GM19455 (cell line): ENCODE results near the gene NR1I3.

ENCODE experiments used
- ATAC-seq: cut with Tn5 transposase; IDR thresholded peaks from one replicate; pipeline ENCODE4 v1.9.1; 2021; ENCODE audit not compliant: unreplicated experiment

NR1I3 gene

GRCh38 chr1:161219078-161219892 is 18.7 kb downstream of the NR1I3 start:
- no peak for ATAC-seq

DNA sequence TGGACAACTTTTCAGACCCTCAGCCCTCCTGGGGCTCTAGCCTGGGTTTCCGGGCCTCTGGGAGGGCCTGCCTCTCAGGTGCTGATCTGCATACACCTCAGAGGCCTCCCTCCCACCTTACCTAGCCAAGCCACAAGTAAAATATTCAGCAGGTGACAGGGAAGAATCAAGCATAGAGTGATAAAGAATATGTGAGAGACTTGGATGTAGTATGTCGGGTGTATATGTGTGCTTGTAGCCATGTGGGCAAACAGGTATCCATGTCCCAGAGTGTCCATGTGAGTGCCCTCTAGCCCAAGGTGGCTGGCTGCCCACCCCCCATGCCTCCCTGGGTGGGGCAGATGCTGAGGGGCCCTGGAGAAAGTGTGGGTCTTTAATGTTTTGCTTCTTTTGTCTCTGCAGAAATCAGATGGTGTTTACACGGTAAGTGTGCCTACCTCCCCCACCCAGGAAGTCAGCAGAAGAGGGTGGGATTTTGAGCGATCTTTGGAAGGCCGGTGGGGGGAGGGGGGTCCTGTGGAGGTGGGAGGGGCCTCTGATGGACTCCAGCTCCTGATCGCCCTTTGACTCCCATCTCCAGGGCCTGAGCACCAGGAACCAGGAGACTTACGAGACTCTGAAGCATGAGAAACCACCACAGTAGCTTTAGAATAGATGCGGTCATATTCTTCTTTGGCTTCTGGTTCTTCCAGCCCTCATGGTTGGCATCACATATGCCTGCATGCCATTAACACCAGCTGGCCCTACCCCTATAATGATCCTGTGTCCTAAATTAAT is 19.5 kb downstream of the NR1I3 start:
- ATAC-seq = no peak

DNA sequence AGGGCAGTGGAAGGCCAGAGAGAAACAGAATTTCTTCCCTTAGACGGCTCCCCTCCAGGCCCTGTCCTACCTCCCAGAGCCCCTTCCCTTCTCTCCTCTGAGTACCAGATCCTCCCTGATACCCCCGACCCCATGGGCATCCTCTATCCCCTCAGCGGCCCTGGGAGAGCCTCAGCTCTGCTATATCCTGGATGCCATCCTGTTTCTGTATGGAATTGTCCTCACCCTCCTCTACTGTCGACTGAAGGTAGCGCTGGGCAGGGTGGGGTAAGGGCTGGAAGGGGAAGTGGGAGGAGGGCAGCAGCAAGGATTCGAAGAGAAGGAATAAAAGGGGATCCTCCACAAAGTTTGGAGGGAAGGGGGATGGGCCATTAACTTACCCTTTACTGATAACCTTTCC is 20.2 kb downstream of the NR1I3 start:
- no peak for ATAC-seq

GRCh38 chr1:161216945-161217712 is 20.9 kb downstream of the NR1I3 start:
- peak; percentile 75 for ATAC-seq

GRCh38 chr1:161215076-161215475 is 22.9 kb downstream of the NR1I3 start, which contains the start of gene FCER1G:
FCER1G (plus strand) TSS chr1:161215295; CDS start chr1:161215322, 27 bp downstream.
- no peak for ATAC-seq

DNA sequence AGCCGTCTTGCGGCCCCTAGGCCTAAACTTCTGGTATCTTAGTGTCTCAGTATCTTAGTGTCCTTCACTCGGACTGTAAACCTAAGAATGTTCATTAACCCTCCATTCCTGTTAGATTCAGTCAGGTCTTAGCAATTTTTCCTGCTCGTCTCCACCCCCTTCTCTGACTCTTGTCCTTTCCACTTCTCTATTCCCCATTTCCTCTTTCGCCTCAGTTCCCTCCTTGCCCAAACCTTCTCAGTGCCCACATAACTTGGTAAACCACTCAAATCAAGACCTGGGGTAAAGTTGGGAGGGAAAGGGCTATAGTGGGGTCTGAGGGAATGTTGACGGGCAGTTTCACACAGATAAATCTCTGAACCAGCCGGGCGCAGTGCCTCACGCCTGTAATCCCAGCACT is 23.6 kb downstream of the NR1I3 start:
- no peak for ATAC-seq

- ATAC-seq = no peak
These were observed 28.1 kb downstream of the NR1I3 start for GRCh38 chr1:161209790-161210409.

- ATAC-seq = no peak
These were observed 30.8 kb downstream of the NR1I3 start for GRCh38 chr1:161207173-161207572.

GRCh38 chr1:161206411-161207140 is 31.4 kb downstream of the NR1I3 start:
- no peak for ATAC-seq

DNA sequence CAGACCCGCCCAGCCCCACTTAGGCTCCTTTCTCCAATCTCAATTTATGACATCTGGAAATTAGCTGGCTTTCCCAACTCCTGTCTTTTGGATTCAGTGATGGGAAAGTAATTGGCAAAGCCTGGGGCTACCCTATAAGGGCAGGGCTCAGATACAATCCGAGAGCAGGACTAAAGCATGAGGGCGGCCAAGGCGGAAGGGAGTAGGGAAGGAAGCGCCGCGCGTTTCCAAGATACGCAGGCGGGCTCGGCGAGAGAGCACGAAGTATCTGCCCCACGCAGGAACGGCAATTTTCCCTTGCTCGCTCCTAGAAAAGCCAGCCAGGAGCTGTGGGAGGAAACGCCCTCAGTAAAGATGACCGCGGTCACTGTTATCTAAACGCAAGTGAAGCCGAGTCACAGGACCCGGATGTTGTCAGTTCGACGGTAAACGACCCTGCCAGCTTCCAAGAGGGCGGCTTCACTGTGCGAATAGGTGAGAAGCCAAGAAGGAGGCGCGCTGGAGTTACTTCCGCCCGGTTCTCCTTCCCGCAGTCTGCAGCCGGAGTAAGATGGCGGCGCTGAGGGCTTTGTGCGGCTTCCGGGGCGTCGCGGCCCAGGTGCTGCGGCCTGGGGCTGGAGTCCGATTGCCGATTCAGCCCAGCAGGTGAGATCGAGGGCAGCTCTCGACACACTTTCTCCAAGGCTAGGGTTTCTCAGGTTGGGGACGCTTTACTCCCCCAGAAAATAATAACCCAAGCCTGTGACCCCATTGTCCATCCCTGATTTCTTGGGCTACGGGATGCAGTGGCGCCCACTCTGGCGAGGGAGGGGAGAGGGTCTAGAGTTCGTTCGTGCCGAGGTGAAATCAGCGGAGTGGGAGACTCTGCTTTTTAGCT is 35.9 kb downstream of the NR1I3 start, which contains the start of gene NDUFS2:
Gene NDUFS2 (plus strand): TSS at position 532 of the 877 bp plus-strand sequence. CDS start 19 bp downstream, at position 551.
- peak; percentile 97 for ATAC-seq

- no peak for ATAC-seq
These were observed 36.8 kb downstream of the NR1I3 start for GRCh38 chr1:161200992-161201835.

DNA sequence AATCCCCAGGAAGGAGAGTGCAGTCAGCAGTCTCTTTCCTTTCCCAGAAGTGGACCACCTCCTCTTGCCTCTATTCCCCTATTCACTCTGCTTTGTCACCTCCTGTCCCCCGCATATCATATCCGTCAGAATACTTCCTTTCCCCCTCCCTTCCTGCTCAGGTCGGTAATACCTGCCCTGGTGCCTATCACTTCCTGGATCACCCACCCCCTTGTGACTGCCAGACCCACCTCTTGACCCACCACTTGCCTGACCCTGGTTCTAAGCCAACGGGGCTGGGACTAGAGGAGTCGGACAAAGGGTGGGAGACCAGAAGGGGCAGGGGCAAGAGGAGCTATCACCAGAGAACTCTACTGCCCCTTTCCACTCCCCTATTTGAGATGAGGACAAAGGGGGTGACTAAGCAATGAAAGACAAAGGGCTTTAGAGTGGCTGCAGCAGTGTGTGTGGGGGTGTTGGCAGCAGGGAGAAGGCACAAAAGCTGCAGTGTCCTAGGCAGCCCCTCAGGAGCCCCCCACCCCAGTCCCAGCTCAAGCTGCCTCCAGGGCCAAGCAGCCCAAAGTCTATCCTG is 37.5 kb downstream of the NR1I3 start:
- no peak for ATAC-seq

DNA sequence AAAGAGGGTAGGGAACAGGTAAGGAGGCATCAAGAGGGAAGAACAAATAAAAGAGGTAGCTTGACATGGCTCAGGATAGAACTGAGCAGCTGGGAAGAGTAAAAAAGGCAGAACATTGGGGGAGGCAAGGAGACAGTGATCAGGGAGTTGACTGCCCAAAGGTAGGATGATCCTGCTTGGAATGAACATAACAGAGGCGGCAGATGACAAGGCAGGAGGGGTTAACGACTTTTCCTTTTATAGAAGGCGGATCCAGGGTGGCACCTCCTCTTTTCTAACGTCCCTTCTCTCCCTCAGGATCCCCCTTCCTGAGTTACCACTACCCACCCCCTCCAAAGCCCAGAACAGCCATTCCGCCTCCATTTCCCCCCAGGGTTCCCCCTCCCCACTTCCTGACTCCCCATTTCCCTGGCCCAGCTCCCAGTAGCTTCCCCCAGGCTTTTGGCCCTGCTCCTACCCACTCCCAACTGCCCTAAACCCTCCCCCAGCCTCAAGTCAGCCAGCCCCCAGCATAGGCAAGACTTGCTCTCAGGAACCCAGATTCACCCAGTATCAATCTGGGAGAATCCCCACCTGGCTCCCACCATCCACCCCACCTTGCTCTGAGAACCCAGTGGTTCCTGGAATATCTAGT is 38.4 kb downstream of the NR1I3 start:
- ATAC-seq = no peak

DNA sequence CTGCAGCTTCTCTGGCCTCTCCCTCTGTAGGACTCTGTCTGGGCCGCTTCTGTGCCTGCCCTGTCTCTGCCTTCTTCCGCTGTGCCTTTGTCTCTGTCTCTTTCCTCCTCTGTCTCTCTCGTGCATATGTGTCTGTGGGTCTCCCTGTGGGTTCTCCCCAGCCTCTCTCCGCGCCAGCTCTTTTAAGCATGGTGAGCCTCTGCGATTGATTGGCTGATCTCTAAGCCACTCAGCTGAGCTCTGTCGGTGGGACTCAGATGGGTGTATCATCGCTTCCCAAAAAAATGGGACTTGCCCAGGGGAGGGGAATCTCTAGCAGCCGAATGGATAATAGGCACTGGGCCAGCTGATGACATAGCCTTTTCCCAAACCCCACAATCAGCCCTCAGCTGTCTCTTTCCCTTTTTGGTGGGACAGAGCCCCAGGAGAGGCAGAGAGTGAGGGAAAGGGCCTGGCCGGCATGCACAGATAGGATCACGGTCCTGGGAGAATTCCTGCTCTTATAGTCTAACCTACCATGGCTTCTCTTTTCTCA is 39.0 kb downstream of the NR1I3 start, which contains the start of gene ADAMTS4:
Gene ADAMTS4 (minus strand): TSS at position 158 of the 535 bp plus-strand sequence. CDS start 427 bp downstream, outside the sequence.
- ATAC-seq = no peak

DNA sequence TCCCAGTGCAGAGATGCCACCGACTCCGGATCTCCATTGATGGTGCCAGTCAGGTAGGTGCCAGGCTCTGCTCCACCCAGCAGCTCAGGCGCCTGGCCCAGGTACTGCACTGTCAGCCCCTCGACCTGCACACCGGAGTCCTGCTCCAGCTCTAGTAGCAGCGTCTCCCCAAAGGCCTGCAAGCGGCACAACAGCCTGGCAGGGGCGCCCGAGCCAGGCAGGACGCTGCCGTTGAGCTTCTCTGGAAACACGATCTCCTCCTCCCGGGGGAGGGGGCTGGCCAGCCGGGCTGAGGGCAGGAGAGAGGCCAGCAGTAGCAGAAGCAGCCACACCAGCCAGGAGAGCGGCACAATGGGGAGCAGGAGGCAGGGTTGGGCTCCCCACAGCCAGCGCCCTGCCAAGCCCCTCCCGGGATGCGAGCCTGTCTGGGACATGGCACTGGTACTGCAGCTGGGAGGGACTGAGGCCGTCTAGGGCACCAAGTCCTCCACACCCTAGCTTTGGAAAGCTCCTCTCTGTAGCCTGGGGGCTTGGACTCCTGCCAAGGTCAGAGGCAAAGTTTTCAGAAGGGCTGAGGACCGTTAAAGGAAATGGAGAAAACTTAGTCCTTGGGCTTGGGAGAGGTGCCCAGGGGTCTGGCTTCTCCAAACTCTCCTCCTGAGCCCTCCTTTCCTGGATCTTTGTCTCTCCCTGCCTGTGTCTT is 39.7 kb downstream of the NR1I3 start:
- no peak for ATAC-seq

DNA sequence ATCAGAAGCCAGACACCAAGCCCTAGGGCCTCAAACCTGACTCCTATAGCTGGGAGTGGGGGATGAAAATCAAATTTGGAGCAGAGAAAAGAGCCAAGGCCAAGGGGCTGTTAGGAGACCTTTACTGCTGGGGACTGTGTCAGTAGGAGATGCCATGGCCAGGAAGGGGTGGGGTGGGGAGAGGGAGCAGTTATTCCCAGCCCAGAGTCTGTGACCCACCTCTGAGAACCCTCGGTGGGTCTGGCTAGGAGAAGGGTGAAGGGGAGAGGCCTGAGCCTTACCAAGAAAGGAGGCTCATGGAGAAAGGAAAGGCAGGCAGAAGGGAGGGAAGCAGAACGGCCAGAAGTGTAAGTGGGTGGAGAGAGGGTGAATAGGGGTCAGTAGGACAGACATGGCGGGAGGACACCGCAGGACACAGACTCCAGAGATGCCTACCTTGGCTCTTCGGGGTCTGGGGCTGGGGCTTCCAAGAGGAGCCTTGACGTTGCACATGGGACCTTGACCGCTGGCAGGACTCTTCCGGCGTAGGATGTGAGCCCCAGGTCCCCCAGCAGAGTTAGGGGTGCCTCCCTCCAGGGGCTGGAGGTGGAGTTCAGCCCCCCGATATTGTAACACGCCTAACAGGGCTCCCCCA is 40.3 kb downstream of the NR1I3 start:
- no peak for ATAC-seq
